ENCODE measurements around the gene RNF141.

The RNF141 gene

GRCh38 chr11:10522276-10522675 is 18.7 kb downstream of the RNF141 start:
- no peak for DNase-seq

GRCh38 chr11:10520562-10520961 is 20.4 kb downstream of the RNF141 start:
- no peak for DNase-seq

DNA sequence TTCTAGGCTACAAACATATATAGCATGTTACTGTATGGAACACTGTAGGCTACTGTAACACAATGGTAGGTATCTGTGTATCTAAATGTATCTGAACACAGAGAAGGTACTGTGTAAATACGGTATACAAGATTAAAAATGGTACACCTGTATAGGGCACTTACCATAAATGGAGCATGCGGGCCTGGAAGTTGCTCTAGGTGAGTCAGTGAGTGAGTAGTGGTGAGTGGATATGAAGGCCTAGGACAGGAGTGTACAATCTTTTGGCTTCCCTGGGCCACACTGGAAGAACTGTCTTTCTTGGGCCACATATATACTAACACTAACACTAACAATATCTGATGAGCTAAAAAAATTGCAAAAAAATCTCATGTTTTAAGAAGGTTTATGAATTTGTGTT is 21.4 kb downstream of the RNF141 start:
- DNase-seq, result no peak

- no peak for DNase-seq
Measured at GRCh38 chr11:10518891-10519290, 22.1 kb downstream of the RNF141 start.

GRCh38 chr11:10518123-10518522 is 22.9 kb downstream of the RNF141 start:
- DNase-seq, result no peak

DNA sequence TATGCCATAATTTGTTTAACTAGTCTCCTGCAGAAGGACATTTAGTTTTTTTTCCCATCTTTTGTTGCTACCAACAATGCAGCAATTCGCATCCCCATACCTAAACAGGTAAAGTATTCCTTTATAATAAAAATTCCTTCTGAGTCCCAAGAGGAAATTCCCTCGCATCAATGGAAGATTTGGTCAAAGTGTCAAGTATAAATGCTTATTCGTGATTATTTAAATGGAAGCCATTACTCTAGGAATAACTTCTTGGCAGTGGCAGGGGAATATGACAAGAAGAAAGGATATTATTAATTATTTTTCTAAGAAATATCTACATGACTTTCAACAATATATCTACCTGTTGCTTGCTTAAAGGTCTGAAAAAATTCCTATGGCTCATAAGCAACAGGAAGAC is 25.6 kb downstream of the RNF141 start:
- no peak for DNase-seq

- no peak for DNase-seq
Measured at GRCh38 chr11:10514709-10515108, 26.3 kb downstream of the RNF141 start.

GRCh38 chr11:10514202-10514601 is 26.8 kb downstream of the RNF141 start:
- no peak for DNase-seq

DNA sequence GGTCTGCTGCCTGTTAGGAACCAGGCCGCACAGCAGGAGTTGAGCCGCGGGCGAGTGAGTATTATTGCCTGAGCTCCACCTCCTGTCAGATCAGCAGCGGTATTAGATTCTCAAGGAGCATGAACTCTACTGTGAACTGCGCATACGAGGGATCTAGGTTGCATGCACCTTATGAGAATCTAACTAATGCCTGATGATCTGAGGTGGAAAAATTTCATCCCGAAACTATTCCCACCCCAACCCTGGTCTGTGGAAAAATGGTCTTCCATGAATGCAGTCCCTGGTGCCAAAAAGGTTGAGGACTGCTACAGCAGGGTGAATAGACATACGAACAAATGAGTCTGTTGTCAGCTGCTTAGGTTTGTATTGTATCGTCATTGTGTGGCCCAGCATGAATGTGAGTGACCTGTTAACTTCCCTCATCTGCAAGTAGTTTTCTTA is 29.8 kb downstream of the RNF141 start:
- DNase-seq, result no peak

DNA sequence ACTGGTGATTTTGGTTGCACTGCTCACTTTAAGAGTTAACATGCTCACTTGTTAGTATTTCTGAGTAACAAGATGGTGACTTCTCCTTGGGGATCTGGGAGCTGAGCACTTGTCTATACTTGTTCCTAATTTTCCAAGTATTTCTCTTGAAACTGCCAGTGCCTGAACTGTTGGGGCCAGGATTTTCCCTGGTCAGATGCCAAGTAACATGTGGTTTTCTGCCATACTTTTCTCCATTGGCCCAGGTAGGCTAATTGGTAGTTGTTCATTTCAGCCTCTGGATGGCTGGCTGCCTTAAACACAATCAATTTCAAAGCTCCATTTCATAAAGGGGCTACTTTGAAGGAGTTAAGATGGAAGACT is 35.0 kb downstream of the RNF141 start:
- no peak for DNase-seq

GRCh38 chr11:10505278-10506007 is 35.5 kb downstream of the RNF141 start:
- no peak for DNase-seq

DNA sequence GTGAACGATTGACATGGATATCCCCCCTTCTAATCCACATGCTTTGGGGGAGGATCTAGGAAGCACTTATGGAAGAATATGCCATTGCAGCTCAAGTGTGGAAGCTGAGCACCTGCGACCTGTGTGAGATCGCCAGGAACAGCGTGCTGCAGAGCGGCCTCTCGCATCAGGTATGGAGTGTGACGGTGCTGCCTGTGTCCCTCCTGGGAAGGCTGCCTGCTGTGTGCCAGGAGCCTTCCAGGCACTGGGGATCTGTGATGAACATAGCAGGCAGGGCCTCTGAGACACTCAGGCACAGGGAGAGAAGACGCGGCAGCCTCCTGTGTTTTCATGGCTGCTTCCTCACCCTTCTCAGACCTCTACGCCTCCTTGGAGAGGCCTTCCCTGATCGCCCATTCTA is 36.5 kb downstream of the RNF141 start:
- no peak for DNase-seq

DNA sequence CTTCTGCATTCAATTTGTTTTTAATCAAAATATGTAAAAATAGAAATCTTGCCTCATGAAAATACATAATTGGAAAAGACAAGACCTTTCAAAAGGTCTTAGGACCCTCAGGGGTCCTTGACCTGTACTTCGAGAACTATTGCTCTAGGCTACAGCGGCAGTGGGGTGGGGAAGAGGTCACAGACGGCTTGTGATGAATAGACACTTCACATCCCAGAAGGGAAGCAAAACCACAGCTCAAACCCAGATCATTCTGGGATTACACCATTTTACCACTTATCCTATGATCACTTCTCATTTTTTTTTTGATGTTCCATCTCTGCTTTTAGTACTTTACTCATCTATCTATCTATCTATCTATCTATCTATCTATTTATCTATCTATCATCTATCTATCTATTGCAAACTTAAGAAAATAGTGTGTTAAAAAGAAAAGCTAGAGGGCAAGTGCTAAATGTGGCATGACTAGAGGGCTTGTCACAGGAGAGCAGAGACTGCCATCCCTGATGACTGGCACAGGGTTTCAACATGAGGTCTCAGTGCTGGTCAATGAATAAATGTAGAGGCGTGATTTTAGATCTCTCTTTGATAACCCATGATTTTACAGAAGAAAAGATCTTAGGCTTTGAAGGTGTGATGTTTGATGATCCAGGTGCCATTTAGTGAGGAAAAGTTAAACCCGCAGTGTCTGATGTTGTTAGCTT is 37.1 kb downstream of the RNF141 start:
- DNase-seq, result no peak

- DNase-seq, result no peak
Measured at GRCh38 chr11:10503221-10503620, 37.8 kb downstream of the RNF141 start.

DNA sequence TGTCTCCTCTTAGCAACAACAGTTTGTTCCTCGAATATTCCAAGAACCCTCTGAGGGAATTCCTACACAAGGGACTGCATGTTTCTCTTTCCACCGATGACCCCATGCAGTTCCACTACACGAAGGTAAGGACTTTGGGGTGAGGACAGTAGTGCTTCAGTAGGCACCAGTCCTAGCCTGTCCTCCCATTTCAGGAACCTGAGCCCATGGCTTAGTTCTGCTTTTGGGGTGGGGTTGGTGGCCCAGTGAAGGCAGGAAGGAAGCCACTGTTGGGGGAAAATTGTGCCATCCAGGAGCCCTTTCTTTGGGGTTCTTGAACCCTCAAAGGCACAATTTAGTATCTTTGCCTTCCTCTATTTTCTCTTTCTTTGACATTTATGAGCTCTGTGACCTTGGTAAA is 38.2 kb downstream of the RNF141 start:
- no peak for DNase-seq

DNA sequence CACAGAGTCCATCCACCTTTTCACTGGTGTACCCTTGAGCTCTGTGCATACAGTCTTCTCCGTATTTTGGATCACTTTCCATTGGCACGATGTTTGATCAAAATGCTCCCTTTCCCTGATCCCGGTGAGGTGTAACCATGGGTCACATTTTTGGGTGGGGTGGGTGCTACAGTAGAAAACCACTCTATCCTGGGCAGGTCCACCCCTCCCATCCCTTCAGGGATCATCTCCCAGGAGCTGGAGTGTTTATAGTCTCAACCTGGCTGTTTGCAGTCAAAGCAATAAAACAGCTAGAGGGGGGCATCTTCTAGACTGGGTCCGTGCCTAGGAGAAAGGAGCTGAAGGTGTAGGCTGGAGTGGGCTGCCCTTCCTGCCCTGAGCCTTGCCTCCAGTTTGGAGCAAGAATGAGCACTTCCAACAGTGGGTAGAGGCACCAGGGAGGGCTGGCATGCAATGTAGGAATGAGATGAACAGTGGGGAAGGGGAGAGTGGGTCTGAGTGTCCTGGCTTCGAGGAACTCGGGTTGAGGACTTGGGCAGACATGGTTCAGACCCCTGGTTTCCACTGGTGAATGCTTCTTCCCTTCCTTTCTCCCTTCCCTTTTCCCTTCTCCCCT is 38.8 kb downstream of the RNF141 start:
- no peak for DNase-seq

- DNase-seq, result no peak
Measured at GRCh38 chr11:10500757-10501684, 40.0 kb downstream of the RNF141 start.

GRCh38 chr11:10499874-10500601 is 40.9 kb downstream of the RNF141 start:
- DNase-seq, result no peak

DNA sequence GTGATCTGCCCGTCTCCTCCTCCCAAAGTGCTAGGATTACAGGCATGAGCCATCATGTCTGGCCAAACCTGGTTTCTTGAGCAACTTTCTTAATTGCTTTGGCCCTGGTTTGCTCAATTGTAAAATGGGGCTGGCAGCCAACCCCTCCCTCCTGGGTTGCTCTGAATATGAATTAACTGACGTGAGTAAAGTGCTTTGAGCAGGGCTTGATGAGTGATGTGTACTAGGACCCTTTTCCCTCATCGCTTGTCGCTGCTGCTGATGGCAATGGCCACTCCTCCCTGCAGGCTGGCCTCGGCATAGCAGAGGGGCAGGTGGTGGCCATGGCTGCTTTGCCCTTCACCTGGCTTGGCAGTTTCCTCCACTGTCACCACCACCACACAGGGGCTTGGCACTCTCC is 41.5 kb downstream of the RNF141 start:
- DNase-seq, result no peak

- no peak for DNase-seq
Measured at GRCh38 chr11:10498426-10499250, 42.3 kb downstream of the RNF141 start.

- DNase-seq, result no peak
Measured at GRCh38 chr11:10498022-10498400, 43.0 kb downstream of the RNF141 start.
